ENCODE results near the gene CACNA1E. TPM values are rescaled to one million over a fixed set of nuclear protein-coding genes. Genes with fewer than 3 reads are reported as not detected.

CACNA1E gene
- total RNA-seq, 1 experiment from 2014 or later: 0.46 TPM

GRCh38 chr1:181793831-181794230 lies 310.5 kb downstream of the CACNA1E start:
- H3K4me3 Mint-ChIP-seq: no peak overlapping the region
- no peak overlapping the region for H3T11ph ChIP-seq (ENCODE audit: low read length)
- no peak overlapping the region for H4K5ac ChIP-seq (ENCODE audit: insufficient read length, low read depth, low read length)
- no peak overlapping the region for H4K91ac ChIP-seq (ENCODE audit: insufficient read length, low read depth, low read length)
- H3K79me2 ChIP-seq (ENCODE audit: insufficient read depth, low read length): no peaks in the 10 kb centered on the region
- no peak overlapping the region for H3K4me2 ChIP-seq (ENCODE audit: insufficient read depth, insufficient read length, low read length)
- H2BK20ac ChIP-seq (ENCODE audit: low read depth, low read length, poor library complexity, severe bottlenecking): no peak overlapping the region
- H3K79me1 ChIP-seq (ENCODE audit: insufficient read depth, low read depth, low read length, poor library complexity, severe bottlenecking): no peaks in the 10 kb centered on the region
- H3K9me3 Mint-ChIP-seq: no peaks in the 10 kb centered on the region
- H3K56ac ChIP-seq (ENCODE audit: insufficient read length, low read depth, low read length): no peak overlapping the region
- H3K36me3 Mint-ChIP-seq (ENCODE audit: insufficient read depth in 1 of 3, low read depth in 3 of 3): no peaks in the 10 kb centered on the region
- H3K14ac ChIP-seq (ENCODE audit: insufficient read depth, low read length): no peak overlapping the region
- H3K4me1 ChIP-seq (ENCODE audit: insufficient read depth, low read length): no peaks in the 10 kb centered on the region
- H3K4me1 Mint-ChIP-seq: peaks cover 3% of the 10 kb centered on the region in 2 experiments; a peak in 2 of 4 replicates
- H4K8ac ChIP-seq (replicated peaks; ENCODE audit: insufficient read length, low read depth, low read length): no peak overlapping the region
- no peak overlapping the region for H3K27ac ChIP-seq (ENCODE audit: insufficient read length, low read depth, low read length)
- no peak overlapping the region for H2AK5ac ChIP-seq (ENCODE audit: insufficient read length, low read length)
- H2BK12ac ChIP-seq (ENCODE audit: insufficient read length, low read depth, low read length): no peak overlapping the region
- no peaks in the 10 kb centered on the region for H3K27me3 ChIP-seq (ENCODE audit: insufficient read depth, low read length)
- TF ChIP-seq CTCF (conservative IDR thresholded peaks at IDR 0.05): no peak
- H2AFZ ChIP-seq (ENCODE audit: low read length): no peak overlapping the region
- no peak for DNase-seq
- H2BK120ac ChIP-seq (ENCODE audit: low read depth, low read length, poor library complexity, severe bottlenecking): no peak overlapping the region
- no peak overlapping the region for H2BK5ac ChIP-seq (ENCODE audit: insufficient read length, low read length)
- H3K27me3 Mint-ChIP-seq (ENCODE audit: low read depth): peaks cover 3% of the 10 kb centered on the region; the same call in 1 of the 2 replicates
- no peaks in the 10 kb centered on the region for H3K23me2 ChIP-seq (ENCODE audit: insufficient read length, low read depth, low read length, poor library complexity, severe bottlenecking)
- no peaks in the 10 kb centered on the region for H4K20me1 ChIP-seq (ENCODE audit: control insufficient read depth, insufficient read depth, insufficient read length)
- H3K18ac ChIP-seq (ENCODE audit: insufficient read length, low read depth, low read length): no peak overlapping the region
- H2BK15ac ChIP-seq (ENCODE audit: low read depth, low read length): no peak overlapping the region
- no peak overlapping the region for H3K9ac ChIP-seq (ENCODE audit: extremely low read depth, insufficient read length, low read length)
- no CpG with 5 or more reads among the region's 7 CpGs for WGBS (ENCODE audit: extremely low coverage, insufficient read length, low lambda C conversion rate)
- no peak overlapping the region for H3K4ac ChIP-seq (ENCODE audit: low read depth, low read length)
- no peak overlapping the region for H3K27ac Mint-ChIP-seq
- no peak overlapping the region for H3K23ac ChIP-seq (ENCODE audit: insufficient read length, low read depth, low read length)
- no peaks in the 10 kb centered on the region for H3K9me3 ChIP-seq (ENCODE audit: control insufficient read depth, low read depth, low read length)
